Smooth muscle cell (in vitro differentiated cells): ENCODE data around the gene PLPPR4. TPM values are rescaled to one million over a fixed set of nuclear protein-coding genes. Genes with fewer than 3 reads are reported as not detected.

Source experiments
- DNase-seq: peaks from one replicate; lab custom pipeline; 2025; ENCODE audit not compliant: unreplicated experiment; lab: John Stamatoyannopoulos, UW
- H2AFZ ChIP-seq: fragments of 200-600 bp; sonication (generic); 2 replicates; pipeline ENCODE4 v1.6.0; 2016; ENCODE audit warnings: antibody characterized with exemption, low read depth, mild to moderate bottlenecking
- H3F3A ChIP-seq: fragments of 200-600 bp; sonication (generic); 2 replicates; pipeline ENCODE4 v1.6.0; 2017; ENCODE audit warnings: antibody characterized with exemption, low read depth
- H3K27ac ChIP-seq: fragments of 200-600 bp; sonication (generic); 2 replicates; pipeline ENCODE4 v1.5.1; 2016; ENCODE audit warnings: low read depth, mild to moderate bottlenecking
- H3K27me3 ChIP-seq: fragments of 200-600 bp; sonication (generic); 2 replicates; pipeline ENCODE4 v1.6.1; 2016; ENCODE audit warnings: low read depth, mild to moderate bottlenecking
- H3K36me3 ChIP-seq: fragments of 200-600 bp; sonication (generic); 2 replicates; pipeline ENCODE4 v1.5.1; 2016; ENCODE audit warnings: low read depth
- H3K4me1 ChIP-seq: fragments of 200-600 bp; sonication (generic); 2 replicates; pipeline ENCODE4 v1.5.1; 2016; ENCODE audit warnings: low read depth
- H3K4me2 ChIP-seq: fragments of 200-600 bp; sonication (generic); 2 replicates; pipeline ENCODE4 v1.6.0; 2016; ENCODE audit warnings: mild to moderate bottlenecking
- H3K4me3 ChIP-seq: fragments of 200-600 bp; sonication (generic); 2 replicates; pipeline ENCODE4 v1.5.1; 2016; ENCODE audit warnings: mild to moderate bottlenecking
- H3K79me2 ChIP-seq: fragments of 200-600 bp; sonication (generic); 2 replicates; pipeline ENCODE4 v1.6.0; 2016; ENCODE audit warnings: low read depth, mild to moderate bottlenecking
- H3K9ac ChIP-seq: fragments of 200-600 bp; sonication (generic); 2 replicates; pipeline ENCODE4 v1.6.0; 2016; ENCODE audit warnings: low read depth
- H3K9me3 ChIP-seq: fragments of 200-600 bp; sonication (generic); replicated peaks from 2 replicates; pipeline ENCODE4 v1.5.1; 2016; ENCODE audit warnings: low read depth
- H4K20me1 ChIP-seq: fragments of 200-600 bp; sonication (generic); 2 replicates; pipeline ENCODE4 v1.6.0; 2016; ENCODE audit warnings: low read depth
- WGBS: methylation state at CpG from one replicate; pipeline ENCODE4 v1.1.7; 2016; ENCODE audit warnings: low lambda C conversion rate; 5-methylcytosine and 5-hydroxymethylcytosine counted together
- polyA plus RNA-seq: library from polyadenylated mRNA; unstranded; fragments of >200 nt; fragmentation: Nextera tagmentation; extraction: Ambion mirVana; gene quantifications from 2 replicates; pipeline ENCODE4 v1.2.1, GENCODE V29; 2016
- total RNA-seq: library from RNA; depleted of rRNA; stranded (reverse); fragments of >200 nt; gene quantifications from 2 replicates; pipeline ENCODE4 v1.2.3, GENCODE V29; 2014
- TF ChIP-seq, protein P1 (sequence below): fragments of 200-600 bp; sonication (generic); IDR thresholded peaks from 2 replicates; pipeline ENCODE4 v1.5.1; 2017; ENCODE audit warnings: borderline replicate concordance, mild to moderate bottlenecking, antibody characterized with exemption; ENCODE audit not compliant: insufficient read depth, poor library complexity, severe bottlenecking

The PLPPR4 gene
- total and polyA plus RNA-seq, 2 experiments from 2014 or later, result 4.6 to 8.4 TPM

DNA sequence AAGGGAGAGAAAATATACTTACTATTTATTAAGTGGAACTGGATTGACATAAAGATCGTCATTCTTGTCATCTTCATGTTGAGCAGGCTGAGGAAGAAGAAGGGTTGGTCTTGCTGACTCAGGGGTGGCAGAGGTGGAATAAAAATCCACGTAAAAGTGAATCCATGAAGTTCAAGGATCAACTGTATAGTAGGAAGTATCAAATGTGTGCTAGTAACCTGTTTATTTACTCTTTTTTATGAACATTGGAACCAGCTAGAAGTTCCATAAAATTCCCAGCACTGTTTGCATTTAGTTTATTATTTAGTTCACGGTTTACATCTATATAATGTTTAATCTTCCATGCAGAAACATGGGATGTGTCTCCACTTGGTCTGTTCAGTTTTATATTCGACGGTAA is 70.7 kb downstream of the PLPPR4 start:
- no peak overlapping the region for H3K27ac ChIP-seq
- TF ChIP-seq, protein P1, sequence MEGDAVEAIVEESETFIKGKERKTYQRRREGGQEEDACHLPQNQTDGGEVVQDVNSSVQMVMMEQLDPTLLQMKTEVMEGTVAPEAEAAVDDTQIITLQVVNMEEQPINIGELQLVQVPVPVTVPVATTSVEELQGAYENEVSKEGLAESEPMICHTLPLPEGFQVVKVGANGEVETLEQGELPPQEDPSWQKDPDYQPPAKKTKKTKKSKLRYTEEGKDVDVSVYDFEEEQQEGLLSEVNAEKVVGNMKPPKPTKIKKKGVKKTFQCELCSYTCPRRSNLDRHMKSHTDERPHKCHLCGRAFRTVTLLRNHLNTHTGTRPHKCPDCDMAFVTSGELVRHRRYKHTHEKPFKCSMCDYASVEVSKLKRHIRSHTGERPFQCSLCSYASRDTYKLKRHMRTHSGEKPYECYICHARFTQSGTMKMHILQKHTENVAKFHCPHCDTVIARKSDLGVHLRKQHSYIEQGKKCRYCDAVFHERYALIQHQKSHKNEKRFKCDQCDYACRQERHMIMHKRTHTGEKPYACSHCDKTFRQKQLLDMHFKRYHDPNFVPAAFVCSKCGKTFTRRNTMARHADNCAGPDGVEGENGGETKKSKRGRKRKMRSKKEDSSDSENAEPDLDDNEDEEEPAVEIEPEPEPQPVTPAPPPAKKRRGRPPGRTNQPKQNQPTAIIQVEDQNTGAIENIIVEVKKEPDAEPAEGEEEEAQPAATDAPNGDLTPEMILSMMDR, result no peak
- no peak overlapping the region for H2AFZ ChIP-seq
- WGBS, result 96% methylated on average over 5 of the region's 5 CpGs
- no peaks in the 10 kb centered on the region for H3K79me2 ChIP-seq
- H3K4me1 ChIP-seq, result no peaks in the 10 kb centered on the region
- H4K20me1 ChIP-seq, result no peaks in the 10 kb centered on the region
- H3K9ac ChIP-seq, result no peak overlapping the region
- H3K27me3 ChIP-seq, result no peaks in the 10 kb centered on the region
- no peak overlapping the region for H3K4me2 ChIP-seq
- H3F3A ChIP-seq, result no peaks in the 10 kb centered on the region
- no peak overlapping the region for H3K4me3 ChIP-seq
- DNase-seq, result no peak
- H3K36me3 ChIP-seq, result no peaks in the 10 kb centered on the region
- no peaks in the 10 kb centered on the region for H3K9me3 ChIP-seq

DNA sequence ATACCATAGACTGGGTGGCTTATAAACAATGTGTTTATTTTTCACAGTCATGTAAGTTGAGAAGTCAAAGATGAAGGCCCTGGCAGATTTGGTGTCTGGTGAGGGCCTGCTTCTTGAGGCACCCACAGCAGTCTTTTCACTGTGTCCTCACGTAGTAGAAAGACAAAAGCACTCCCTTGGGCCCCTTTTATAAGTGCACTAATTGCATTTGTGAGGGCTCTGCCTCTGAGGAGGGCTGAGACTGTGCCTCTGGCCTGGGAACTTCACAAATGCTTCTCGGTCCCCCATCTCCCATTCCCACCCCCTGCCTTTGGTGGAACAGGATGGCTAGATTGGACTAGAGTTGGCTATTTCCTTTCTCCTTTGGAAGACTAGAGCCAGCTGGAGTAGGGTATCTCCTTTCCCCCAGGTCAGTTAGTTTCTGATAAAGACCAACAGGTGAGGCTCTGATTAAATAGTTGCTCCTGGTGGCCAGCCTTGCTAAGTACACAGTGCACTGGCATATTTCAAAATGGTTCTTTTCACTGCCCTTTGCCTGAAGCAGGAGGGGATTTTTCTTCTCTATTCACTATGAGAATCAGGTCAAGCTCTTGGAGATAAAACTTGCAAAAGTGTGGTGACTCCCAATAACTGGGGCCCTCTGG is 82.9 kb downstream of the PLPPR4 start:
- Histone ChIP-seq H3K9me3 (no peaks in the 10 kb centered on the region), H3F3A (no peaks in the 10 kb centered on the region), H3K79me2 (no peaks in the 10 kb centered on the region), H3K36me3 (no peaks in the 10 kb centered on the region), H3K27ac (no peak overlapping the region), H3K4me3 (no peak overlapping the region), H3K4me1 (no peaks in the 10 kb centered on the region), H3K27me3 (no peaks in the 10 kb centered on the region), H2AFZ (no peak overlapping the region), H3K9ac (no peak overlapping the region), H4K20me1 (no peaks in the 10 kb centered on the region), H3K4me2 (no peak overlapping the region)
- WGBS, result 84% methylated on average over 2 of the region's 2 CpGs
- TF ChIP-seq, protein P1, result no peak
- DNase-seq, result no peak

DNA sequence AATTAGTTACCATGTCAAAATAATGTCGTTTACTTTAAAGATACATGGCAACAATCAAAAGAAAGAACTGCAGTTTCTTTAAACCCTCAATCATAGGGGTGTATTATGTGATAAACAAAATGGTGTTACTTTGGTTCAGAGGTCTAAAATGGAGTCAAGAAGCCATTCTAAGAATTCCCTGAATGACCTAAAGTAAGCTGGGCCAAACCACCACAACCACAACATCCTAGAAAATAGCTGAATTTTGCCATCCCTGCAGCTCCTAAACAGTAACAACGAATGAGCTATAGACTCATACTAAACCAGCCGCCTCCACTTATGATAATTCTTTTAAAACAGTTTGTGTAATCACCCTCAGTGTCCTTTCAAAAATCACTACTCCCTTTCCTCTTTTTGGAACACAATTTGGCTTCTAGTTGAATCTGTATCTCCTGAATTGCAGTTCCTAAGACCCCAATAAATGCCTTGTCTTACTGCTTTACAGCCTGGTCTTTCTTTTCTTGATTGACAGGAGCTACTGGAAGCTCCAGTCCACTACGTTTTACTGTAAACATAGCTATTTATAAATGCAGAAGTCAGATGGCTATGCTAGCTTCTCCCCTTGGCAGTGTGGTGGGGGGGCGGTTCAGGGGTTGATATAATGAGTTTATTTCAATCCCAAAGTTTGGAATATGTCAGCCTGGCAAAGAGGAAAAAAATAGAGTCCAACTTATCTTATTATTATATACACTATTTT is 84.3 kb downstream of the PLPPR4 start:
- WGBS, result 38% methylated on average over 5 of the region's 5 CpGs

More for the DNA sequence above, 84.3 kb downstream of the PLPPR4 start:
- no peaks in the 10 kb centered on the region for H3K36me3 ChIP-seq
- H3K4me3 ChIP-seq, result no peak overlapping the region
- peak overlapping the region; percentile 35 for H2AFZ ChIP-seq
- no peaks in the 10 kb centered on the region for H4K20me1 ChIP-seq
- H3K27me3 ChIP-seq, result no peaks in the 10 kb centered on the region
- H3F3A ChIP-seq, result no peaks in the 10 kb centered on the region
- no peak for DNase-seq
- H3K79me2 ChIP-seq, result no peaks in the 10 kb centered on the region
- H3K4me1 ChIP-seq, result no peaks in the 10 kb centered on the region
- no peaks in the 10 kb centered on the region for H3K9me3 ChIP-seq
- H3K9ac ChIP-seq, result no peak overlapping the region
- peak overlapping the region; percentile 36 for H3K27ac ChIP-seq
- peak overlapping the region; percentile 68 for H3K4me2 ChIP-seq
- TF ChIP-seq, protein P1, result no peak
